PC-3 (cell line): ENCODE data around the gene RFK.

ENCODE experiments used
- EZH2 ChIP-seq: fragments of 300-600 bp; sonication (generic); IDR thresholded peaks from one replicate; pipeline ENCODE4 v1.6.1; 2017; ENCODE audit warnings: antibody characterized with exemption, mild to moderate bottlenecking, low read length; ENCODE audit not compliant: unreplicated experiment
- EZH2phosphoT487 ChIP-seq: fragments of 300-600 bp; sonication (generic); IDR thresholded peaks from 2 replicates; pipeline ENCODE4 v1.6.1; 2018; ENCODE audit warnings: mild to moderate bottlenecking, antibody characterized with exemption, low read length, borderline replicate concordance
- TF ChIP-seq, protein P1 (sequence below): fragments of 300-600 bp; sonication (generic); conservative IDR thresholded peaks from 2 replicates; pipeline ENCODE4 v1.5.1; 2017; ENCODE audit warnings: antibody characterized with exemption, low read depth, mild to moderate bottlenecking, low read length

DNA sequence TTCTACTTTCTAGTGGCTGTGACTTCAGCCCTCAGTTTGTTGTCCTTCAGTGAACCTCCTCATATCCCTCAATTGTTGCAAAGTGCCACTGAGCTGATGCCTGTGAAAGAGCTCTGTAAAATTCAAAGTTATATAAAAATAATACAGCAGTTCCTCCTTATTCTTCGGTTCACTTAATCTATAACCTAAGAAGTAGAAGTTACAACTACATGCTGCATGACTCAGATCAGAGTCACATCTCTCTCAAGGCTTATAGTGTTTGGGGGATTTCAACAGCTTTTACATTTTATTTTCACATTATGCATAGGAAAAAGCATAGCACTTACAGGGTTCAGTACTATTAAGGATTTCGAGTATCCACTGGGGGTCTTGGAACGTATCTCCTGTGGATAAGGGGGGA, 39.6 kb upstream of the RFK start:
- TF ChIP-seq, protein P1, sequence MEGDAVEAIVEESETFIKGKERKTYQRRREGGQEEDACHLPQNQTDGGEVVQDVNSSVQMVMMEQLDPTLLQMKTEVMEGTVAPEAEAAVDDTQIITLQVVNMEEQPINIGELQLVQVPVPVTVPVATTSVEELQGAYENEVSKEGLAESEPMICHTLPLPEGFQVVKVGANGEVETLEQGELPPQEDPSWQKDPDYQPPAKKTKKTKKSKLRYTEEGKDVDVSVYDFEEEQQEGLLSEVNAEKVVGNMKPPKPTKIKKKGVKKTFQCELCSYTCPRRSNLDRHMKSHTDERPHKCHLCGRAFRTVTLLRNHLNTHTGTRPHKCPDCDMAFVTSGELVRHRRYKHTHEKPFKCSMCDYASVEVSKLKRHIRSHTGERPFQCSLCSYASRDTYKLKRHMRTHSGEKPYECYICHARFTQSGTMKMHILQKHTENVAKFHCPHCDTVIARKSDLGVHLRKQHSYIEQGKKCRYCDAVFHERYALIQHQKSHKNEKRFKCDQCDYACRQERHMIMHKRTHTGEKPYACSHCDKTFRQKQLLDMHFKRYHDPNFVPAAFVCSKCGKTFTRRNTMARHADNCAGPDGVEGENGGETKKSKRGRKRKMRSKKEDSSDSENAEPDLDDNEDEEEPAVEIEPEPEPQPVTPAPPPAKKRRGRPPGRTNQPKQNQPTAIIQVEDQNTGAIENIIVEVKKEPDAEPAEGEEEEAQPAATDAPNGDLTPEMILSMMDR = no peak
- TF ChIP-seq EZH2 (no peak), EZH2phosphoT487 (no peak)
